GM12878 (cell line): ENCODE data around the gene FTSJ1. TPM values are rescaled to one million over a fixed set of nuclear protein-coding genes. Genes with fewer than 3 reads are reported as not detected.

Experiments
- ATAC-seq: fragments of 200-7000 bp; cut with Tn5 transposase; 3 replicates; pipeline ENCODE4 v1.9.1; 2020; ENCODE audit warnings: mild to moderate bottlenecking, moderate library complexity
- BruUV-seq: library from RNA; stranded (reverse); fragments of 400-500 nt; replicated peaks from 2 replicates; lab custom pipeline; 2021; lab: Mats Ljungman, UMichigan
- CTCF ChIA-PET: fragments of 300-600 bp; sonication (Branson Sonifier 250); formaldehyde crosslinking; extraction: SDS; loops from one replicate; lab custom pipeline; 2021; ENCODE audit warnings: inconsistent platforms; lab: Yijun Ruan, JAX
- POLR2A ChIA-PET: fragments of 350-600 bp; formaldehyde crosslinking; extraction: SDS; loops from one replicate; lab custom pipeline; 2021; ENCODE audit warnings: inconsistent platforms; lab: Charles Lee
- RAD21 ChIA-PET: fragments of 300-600 bp; sonication (Branson Sonifier 250); formaldehyde crosslinking; loops from one replicate; lab custom pipeline; 2023; ENCODE audit warnings: antibody characterized with exemption; ENCODE audit not compliant: unreplicated experiment; lab: Charles Lee
- SMC1A ChIA-PET: fragments of 300-600 bp; sonication (Branson Sonifier 250); formaldehyde crosslinking; loops from one replicate; lab custom pipeline; 2023; ENCODE audit not compliant: unreplicated experiment, uncharacterized antibody; lab: Charles Lee
- DNase-seq: peaks from one replicate; pipeline ENCODE4 v3.0.0-alpha.2; 2011; ENCODE audit warnings: low read depth, low spot score
- FAIRE-seq: peaks from 3 replicates; lab custom pipeline; 2011; peaks lifted over from hg19 to GRCh38; lab: Jason Lieb, UNC
- H2AFZ ChIP-seq: 2 replicates; pipeline ENCODE4 v1.6.0; 2011; ENCODE audit warnings: low read depth, low read length, control low read depth; ENCODE audit not compliant: control insufficient read depth
- H3K27ac ChIP-seq: 2 replicates; pipeline ENCODE4 v1.5.1; 2011; ENCODE audit warnings: control low read depth; ENCODE audit not compliant: control insufficient read depth, insufficient read depth
- H3K27me3 ChIP-seq, 2 experiments: replicated peaks in 1 of 2; 2 replicates each; pipeline versions ENCODE4 v1.6.0 to v1.6.1; 2011; ENCODE audit warnings: low read length in 1 of 2; ENCODE audit not compliant: control insufficient read depth in 2 of 2, insufficient read depth in 2 of 2
- H3K36me3 ChIP-seq, 2 experiments: 2 replicates each; pipeline ENCODE4 v1.5.1; 2011; ENCODE audit warnings: low read length in 1 of 2; ENCODE audit not compliant: control insufficient read depth in 2 of 2, insufficient read depth in 2 of 2
- H3K4me1 ChIP-seq: 2 replicates; pipeline ENCODE4 v1.6.1; 2011; ENCODE audit warnings: mild to moderate bottlenecking, low read length, moderate library complexity, mixed read lengths; ENCODE audit not compliant: control insufficient read depth, insufficient read depth
- H3K4me2 ChIP-seq: 2 replicates; pipeline ENCODE4 v1.6.0; 2011; ENCODE audit warnings: control low read depth; ENCODE audit not compliant: control insufficient read depth, insufficient read depth
- H3K4me3 ChIP-seq: fragments of 200-600 bp; sonication (generic); 2 replicates; pipeline ENCODE4 v1.5.1; 2016
- H3K79me2 ChIP-seq: 2 replicates; pipeline ENCODE4 v1.6.0; 2011; ENCODE audit warnings: low read length; ENCODE audit not compliant: control insufficient read depth, insufficient read depth
- H3K9ac ChIP-seq: 2 replicates; pipeline ENCODE4 v1.8.0; 2011; ENCODE audit warnings: low read length, control low read depth, mixed read lengths; ENCODE audit not compliant: control insufficient read depth, insufficient read depth
- H3K9me3 ChIP-seq: replicated peaks from 3 replicates; pipeline ENCODE4 v1.5.1; 2011; ENCODE audit warnings: mild to moderate bottlenecking, low read length; ENCODE audit not compliant: control insufficient read depth, insufficient read depth
- H4K20me1 ChIP-seq: 2 replicates; pipeline ENCODE4 v1.6.0; 2011; ENCODE audit not compliant: control insufficient read depth, insufficient read depth
- ASH2L ChIP-seq: fragments of 300-600, 200-600 bp; sonication (generic); IDR thresholded peaks from 2 replicates; pipeline ENCODE4 v1.6.1; 2017; ENCODE audit warnings: low read depth, mild to moderate bottlenecking, borderline replicate concordance
- BMI1 ChIP-seq: fragments of 450-650 bp; IDR thresholded peaks from 2 replicates; pipeline ENCODE4 v1.6.1; 2016; ENCODE audit warnings: mild to moderate bottlenecking, moderate library complexity, borderline replicate concordance
- IKZF1 ChIP-seq: fragments of 450-650 bp; conservative IDR thresholded peaks from 2 replicates; pipeline ENCODE4 v1.6.1; 2017; ENCODE audit warnings: antibody characterized with exemption, mild to moderate bottlenecking
- KDM1A ChIP-seq: fragments of 200-600 bp; sonication (generic); IDR thresholded peaks from 2 replicates; pipeline ENCODE4 v1.6.1; 2016; ENCODE audit warnings: borderline replicate concordance
- PAX8 ChIP-seq: fragments of 450-650 bp; IDR thresholded peaks from 2 replicates; pipeline ENCODE4 v1.6.1; 2017; ENCODE audit warnings: mild to moderate bottlenecking, moderate library complexity
- SMARCA5 ChIP-seq: fragments of 450-650 bp; IDR thresholded peaks from 2 replicates; pipeline ENCODE4 v1.6.1; 2017; ENCODE audit warnings: mild to moderate bottlenecking
- SREBF2 ChIP-seq: IDR thresholded peaks from 2 replicates; pipeline ENCODE4 v1.6.1; 2012; ENCODE audit warnings: mild to moderate bottlenecking, low read length
- TARDBP ChIP-seq: IDR thresholded peaks from 2 replicates; pipeline ENCODE4 v1.6.1; 2016; ENCODE audit warnings: borderline replicate concordance
- WGBS: methylation state at CpG from one replicate; pipeline ENCODE4 v1.1.6; 2016; ENCODE audit warnings: low lambda C conversion rate; ENCODE audit not compliant: insufficient replicate concordance, insufficient coverage; ENCODE audit errors: missing lambda C conversion rate; 5-methylcytosine and 5-hydroxymethylcytosine counted together
- in situ Hi-C: fragments of 300-500 bp; cut with MboI; formaldehyde crosslinking; loops from 9 replicates; pipeline ENCODE4 v1.14.3; 2018; ENCODE audit warnings: mixed read lengths
- intact Hi-C: fragments of 100-400 bp; cut with micrococcal nuclease; formaldehyde crosslinking; loops from one replicate; pipeline ENCODE4 v1.14.2; 2022; ENCODE audit not compliant: unreplicated experiment
- polyA plus RNA-seq, 11 experiments: library from polyadenylated mRNA; depleted of rRNA in 4 of 11; unstranded in 6 of 11; stranded (reverse) in 5 of 11; fragments of >200 nt; fragmentation: Nextera tagmentation in 4 of 11; fragmentation: Illumina TruSeq in 1 of 11; extraction: Ambion mirVana in 4 of 11; extraction: Trizol in 1 of 11; gene quantifications; 1 replicate in 1 of 11; 2 replicates in 10 of 11; pipeline versions ENCODE4 v1.2.1 to v1.2.3, GENCODE V29; 2011 to 2016; ENCODE audit warnings: inconsistent platforms in 2 of 11, missing spikeins in 2 of 11, low read depth in 1 of 11
- total RNA-seq, 4 experiments: library from RNA; depleted of rRNA in 3 of 4; stranded (reverse); fragments of >200 nt in 3 of 4; fragmentation: Illumina TruSeq in 1 of 4; extraction: Trizol in 1 of 4; gene quantifications; 2 replicates each; pipeline versions ENCODE4 v1.2.1 to v1.2.3, GENCODE V29; 2013 to 2021
- TF ChIP-seq, protein P1 (sequence below): fragments of 450-650 bp; IDR thresholded peaks from 2 replicates; pipeline ENCODE4 v1.6.1; 2017; ENCODE audit warnings: low read depth, mild to moderate bottlenecking, moderate library complexity

FTSJ1 gene
- total and polyA plus RNA-seq, 10 of the 15 experiments (the other 5 are each of a cell fraction or from before 2014, with no cell fraction given): 8.8 to 87.8 (median 57.9) TPM

DNA sequence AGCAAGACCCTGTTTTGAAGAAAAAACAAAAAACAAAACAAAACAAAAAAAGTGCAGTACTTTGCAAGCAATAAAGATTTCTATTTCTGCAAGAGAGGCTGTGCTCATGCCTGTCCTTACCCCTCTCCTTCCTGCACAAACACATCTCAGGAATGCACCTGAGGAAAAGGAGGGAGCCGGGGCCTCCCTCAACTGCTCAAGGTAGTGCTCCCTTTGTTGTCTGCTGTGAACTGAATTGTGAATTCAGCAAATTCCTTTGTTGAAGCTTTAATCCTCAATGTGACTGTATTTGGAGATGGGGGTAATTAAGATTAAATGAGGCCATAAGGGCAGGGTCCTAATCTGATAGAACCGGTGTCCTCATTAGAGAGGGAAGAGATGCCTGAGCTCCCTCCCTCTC lies 13.9 kb downstream of the FTSJ1 start:
- no peak overlapping the region for H3K27ac ChIP-seq
- H3K79me2 ChIP-seq: no peaks in the 10 kb centered on the region
- H3K4me2 ChIP-seq: no peak overlapping the region
- 61% methylated on average over 2 of the region's 2 CpGs for WGBS
- BruUV-seq: no TSS peak
- no peak for FAIRE-seq
- H3K9ac ChIP-seq: no peak overlapping the region
- intact Hi-C loops: no loop called here
- no peak overlapping the region for H2AFZ ChIP-seq
- no peaks in the 10 kb centered on the region; the same call in 2 of the 3 replicates for H3K9me3 ChIP-seq
- no peak for DNase-seq
- RAD21 ChIA-PET: no interaction called here
- no peak overlapping the region for H3K4me3 ChIP-seq
- in situ Hi-C loops: loop anchor here (10.0 kb wide), 1 partner anchor 405 kb away; no protein-coding TSS in a partner anchor
- CTCF ChIA-PET: interaction anchor here (0.8 kb wide), 1 partner anchor 407 kb away, joined by 3 read pairs; no protein-coding TSS in a partner anchor
- no peak for ATAC-seq
- SMC1A ChIA-PET: no interaction called here
- TF ChIP-seq KDM1A (no peak), PAX8 (no peak), ASH2L (no peak), SMARCA5 (no peak), TARDBP (no peak), BMI1 (no peak), SREBF2 (no peak), IKZF1 (no peak)
- TF ChIP-seq, protein P1, sequence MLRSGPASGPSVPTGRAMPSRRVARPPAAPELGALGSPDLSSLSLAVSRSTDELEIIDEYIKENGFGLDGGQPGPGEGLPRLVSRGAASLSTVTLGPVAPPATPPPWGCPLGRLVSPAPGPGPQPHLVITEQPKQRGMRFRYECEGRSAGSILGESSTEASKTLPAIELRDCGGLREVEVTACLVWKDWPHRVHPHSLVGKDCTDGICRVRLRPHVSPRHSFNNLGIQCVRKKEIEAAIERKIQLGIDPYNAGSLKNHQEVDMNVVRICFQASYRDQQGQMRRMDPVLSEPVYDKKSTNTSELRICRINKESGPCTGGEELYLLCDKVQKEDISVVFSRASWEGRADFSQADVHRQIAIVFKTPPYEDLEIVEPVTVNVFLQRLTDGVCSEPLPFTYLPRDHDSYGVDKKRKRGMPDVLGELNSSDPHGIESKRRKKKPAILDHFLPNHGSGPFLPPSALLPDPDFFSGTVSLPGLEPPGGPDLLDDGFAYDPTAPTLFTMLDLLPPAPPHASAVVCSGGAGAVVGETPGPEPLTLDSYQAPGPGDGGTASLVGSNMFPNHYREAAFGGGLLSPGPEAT: no peak
- no peaks in the 10 kb centered on the region for H3K4me1 ChIP-seq
- no peaks in the 10 kb centered on the region for H3K27me3 ChIP-seq
- H4K20me1 ChIP-seq: no peaks in the 10 kb centered on the region
- peaks cover 0 to 5% of the 10 kb centered on the region in 2 experiments; a peak in 1 of 4 replicates for H3K36me3 ChIP-seq
- POLR2A ChIA-PET: no interaction called here
